ENCODE results near the gene CYP4F2.
"Not testable (repeated sequence)": the region's sequence is repeated elsewhere in the genome, so short reads cannot be mapped to it uniquely, and the experiment has no call there.

CYP4F2 gene, protein sequence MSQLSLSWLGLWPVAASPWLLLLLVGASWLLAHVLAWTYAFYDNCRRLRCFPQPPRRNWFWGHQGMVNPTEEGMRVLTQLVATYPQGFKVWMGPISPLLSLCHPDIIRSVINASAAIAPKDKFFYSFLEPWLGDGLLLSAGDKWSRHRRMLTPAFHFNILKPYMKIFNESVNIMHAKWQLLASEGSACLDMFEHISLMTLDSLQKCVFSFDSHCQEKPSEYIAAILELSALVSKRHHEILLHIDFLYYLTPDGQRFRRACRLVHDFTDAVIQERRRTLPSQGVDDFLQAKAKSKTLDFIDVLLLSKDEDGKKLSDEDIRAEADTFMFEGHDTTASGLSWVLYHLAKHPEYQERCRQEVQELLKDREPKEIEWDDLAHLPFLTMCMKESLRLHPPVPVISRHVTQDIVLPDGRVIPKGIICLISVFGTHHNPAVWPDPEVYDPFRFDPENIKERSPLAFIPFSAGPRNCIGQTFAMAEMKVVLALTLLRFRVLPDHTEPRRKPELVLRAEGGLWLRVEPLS

DNA sequence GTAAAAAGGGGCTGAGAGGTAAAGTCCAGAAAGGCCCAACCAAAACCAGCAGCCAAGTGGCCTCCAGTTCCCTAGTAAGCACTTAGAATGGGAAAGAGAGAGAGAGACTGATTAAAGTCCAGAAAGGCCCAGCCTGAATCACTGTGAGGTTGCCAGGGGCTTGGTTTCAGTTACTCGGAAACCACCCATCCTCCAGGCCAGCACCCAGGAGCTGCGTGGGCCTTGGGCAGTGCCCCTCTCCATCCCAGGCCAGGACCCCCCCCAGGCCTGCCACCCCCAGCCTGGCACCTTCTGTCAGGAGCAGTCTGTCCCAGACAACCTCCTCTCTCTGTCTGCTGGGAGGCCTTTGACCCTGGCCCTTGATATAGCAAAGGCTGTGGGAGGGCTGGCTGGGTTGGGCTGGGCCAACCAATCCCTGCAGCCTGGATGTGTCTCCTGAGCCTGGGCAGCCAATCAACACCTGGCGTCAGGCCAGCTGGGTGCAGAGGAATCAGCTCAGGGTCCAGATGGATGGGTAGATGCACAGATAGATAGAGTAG lies at the start of gene CYP4F2:
Gene CYP4F2 (minus strand): TSS at position 337 of the 539 bp plus-strand sequence. CDS start 463 bp downstream, outside the sequence.
- no peaks in the 10 kb centered on the region for H3K4me1 Mint-ChIP-seq (ENCODE audit: low read depth)
- H3K36me3 Mint-ChIP-seq (ENCODE audit: low read depth), result no peaks in the 10 kb centered on the region
- H3K27me3 Mint-ChIP-seq (ENCODE audit: low read depth), result peaks cover 28% of the 10 kb centered on the region
- no peak within 1 kb of the TSS for H3K4me3 Mint-ChIP-seq
- H3K27ac Mint-ChIP-seq, result no peak within 1 kb of the TSS
- no peaks in the 10 kb centered on the region for H3K9me3 Mint-ChIP-seq

DNA sequence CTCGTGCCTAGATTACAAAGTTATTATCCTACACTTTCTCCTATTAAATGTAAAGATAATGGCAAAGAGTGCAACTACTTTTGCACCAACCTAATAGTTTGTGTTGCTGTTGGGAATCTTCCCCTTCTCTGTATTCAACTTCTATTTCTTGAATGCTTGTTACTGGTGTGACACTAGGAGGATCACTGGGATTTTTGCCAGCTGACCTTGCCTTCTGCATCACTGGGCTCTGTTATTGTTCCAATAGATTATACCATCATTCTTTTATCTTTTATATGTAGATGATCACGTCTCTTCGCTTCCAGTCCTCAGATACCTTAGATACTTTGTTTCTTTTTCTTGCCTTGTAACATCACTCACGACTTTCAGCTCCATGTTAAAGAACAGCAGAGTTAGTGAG lies 47.4 kb upstream of the CYP4F2 start:
- Mint-ChIP-seq H3K27ac (no peak overlapping the region), H3K9me3 (peaks cover 14% of the 10 kb centered on the region), H3K4me3 (no peak overlapping the region), H3K4me1 (ENCODE audit: low read depth) (no peaks in the 10 kb centered on the region), H3K27me3 (ENCODE audit: low read depth) (peaks cover 24% of the 10 kb centered on the region), H3K36me3 (ENCODE audit: low read depth) (no peaks in the 10 kb centered on the region)

DNA sequence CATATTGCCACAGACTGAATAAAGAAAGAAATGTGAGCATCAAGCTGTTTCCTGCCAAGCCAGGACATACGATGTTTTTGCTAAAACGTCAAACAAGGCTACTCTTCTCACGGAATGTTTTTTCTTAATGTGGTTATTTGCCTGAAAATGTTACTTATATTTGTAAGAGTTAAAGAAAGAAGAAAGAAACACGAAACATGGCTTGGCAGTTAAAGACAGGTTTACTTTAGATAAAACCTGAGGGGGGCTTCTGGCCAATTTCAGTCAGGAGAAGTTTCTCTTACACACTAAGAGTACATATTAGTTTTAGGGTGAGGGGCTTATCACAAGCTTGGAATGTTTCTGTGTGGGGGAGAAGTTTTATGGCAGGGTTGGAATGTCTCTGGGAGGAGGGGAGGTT lies 46.5 kb upstream of the CYP4F2 start:
- H3K4me3 Mint-ChIP-seq, result no peak overlapping the region
- H3K27me3 Mint-ChIP-seq (ENCODE audit: low read depth), result peaks cover 24% of the 10 kb centered on the region
- H3K4me1 Mint-ChIP-seq (ENCODE audit: low read depth), result no peaks in the 10 kb centered on the region
- peaks cover 11% of the 10 kb centered on the region for H3K9me3 Mint-ChIP-seq
- no peaks in the 10 kb centered on the region for H3K36me3 Mint-ChIP-seq (ENCODE audit: low read depth)
- no peak overlapping the region for H3K27ac Mint-ChIP-seq

DNA sequence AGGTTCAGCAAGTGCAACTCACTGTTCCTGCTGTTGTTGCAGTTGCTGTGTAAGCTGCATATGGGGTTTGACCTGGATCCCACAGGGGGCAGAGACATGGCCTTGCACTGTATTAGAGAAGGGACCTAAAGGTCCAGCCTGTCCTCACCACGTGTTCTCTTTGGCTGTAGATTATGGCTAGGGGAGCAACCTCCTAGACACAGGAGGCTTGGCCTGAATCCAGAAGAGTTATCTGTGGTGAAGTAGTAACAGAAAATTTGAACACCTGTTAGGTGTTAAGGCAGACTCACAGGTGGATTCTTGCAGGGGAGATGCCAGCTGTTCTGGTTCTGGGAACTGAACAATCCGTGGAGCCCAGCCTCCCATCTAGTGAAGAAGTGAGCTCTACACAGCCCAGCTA lies 39.9 kb upstream of the CYP4F2 start:
- H3K27ac Mint-ChIP-seq, result no peak overlapping the region
- peaks cover 13% of the 10 kb centered on the region for H3K9me3 Mint-ChIP-seq
- peaks cover 4% of the 10 kb centered on the region for H3K27me3 Mint-ChIP-seq (ENCODE audit: low read depth)
- no peaks in the 10 kb centered on the region for H3K4me1 Mint-ChIP-seq (ENCODE audit: low read depth)
- H3K36me3 Mint-ChIP-seq (ENCODE audit: low read depth), result no peaks in the 10 kb centered on the region
- no peak overlapping the region for H3K4me3 Mint-ChIP-seq

DNA sequence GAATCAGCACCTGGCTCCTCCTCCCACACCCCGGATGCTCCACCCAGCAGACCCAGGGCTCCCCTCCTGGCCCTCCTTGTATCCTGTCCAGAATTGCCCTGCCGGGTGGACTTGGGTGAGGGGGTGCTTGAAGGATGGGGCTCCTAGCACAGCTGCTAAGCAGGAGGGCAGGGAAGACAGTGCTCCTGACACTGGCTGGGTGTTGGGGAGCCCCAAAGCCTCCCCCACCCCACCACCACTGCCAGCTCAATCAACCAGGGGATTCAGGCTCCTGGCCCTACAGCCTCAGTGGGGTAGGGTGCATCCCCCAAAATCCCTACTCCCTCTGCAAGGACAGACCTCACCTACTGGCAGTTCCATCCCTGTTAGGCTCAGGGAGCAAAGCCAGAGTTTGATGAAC lies 39.1 kb upstream of the CYP4F2 start:
- Mint-ChIP-seq H3K9me3 (peaks cover 13% of the 10 kb centered on the region), H3K27me3 (ENCODE audit: low read depth) (no peaks in the 10 kb centered on the region), H3K27ac (no peak overlapping the region), H3K36me3 (ENCODE audit: low read depth) (no peaks in the 10 kb centered on the region), H3K4me1 (ENCODE audit: low read depth) (no peaks in the 10 kb centered on the region), H3K4me3 (no peak overlapping the region)

DNA sequence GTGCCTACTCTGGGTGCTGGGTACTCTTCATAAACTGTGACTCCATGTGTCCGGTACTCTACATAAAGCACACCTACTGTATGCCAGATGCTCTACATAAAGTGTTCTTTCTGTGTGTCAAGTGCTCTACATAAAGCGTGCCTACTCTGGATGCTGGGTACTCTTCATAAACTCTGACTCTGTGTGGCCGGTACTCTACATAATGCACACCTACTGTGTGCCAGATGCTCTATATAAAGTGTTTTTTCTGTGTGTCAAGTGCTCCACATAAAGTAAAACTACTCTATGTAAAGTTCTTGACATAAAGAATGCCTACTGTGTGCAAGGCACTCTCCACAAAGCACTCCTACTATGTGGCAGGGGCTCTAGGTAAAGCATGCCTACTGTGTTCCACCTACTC lies 38.3 kb upstream of the CYP4F2 start:
- H3K9me3 Mint-ChIP-seq, result peaks cover 15% of the 10 kb centered on the region
- no peak overlapping the region for H3K4me3 Mint-ChIP-seq
- H3K27me3 Mint-ChIP-seq (ENCODE audit: low read depth), result peaks cover 2% of the 10 kb centered on the region
- no peaks in the 10 kb centered on the region for H3K4me1 Mint-ChIP-seq (ENCODE audit: low read depth)
- no peaks in the 10 kb centered on the region for H3K36me3 Mint-ChIP-seq (ENCODE audit: low read depth)
- no peak overlapping the region for H3K27ac Mint-ChIP-seq

DNA sequence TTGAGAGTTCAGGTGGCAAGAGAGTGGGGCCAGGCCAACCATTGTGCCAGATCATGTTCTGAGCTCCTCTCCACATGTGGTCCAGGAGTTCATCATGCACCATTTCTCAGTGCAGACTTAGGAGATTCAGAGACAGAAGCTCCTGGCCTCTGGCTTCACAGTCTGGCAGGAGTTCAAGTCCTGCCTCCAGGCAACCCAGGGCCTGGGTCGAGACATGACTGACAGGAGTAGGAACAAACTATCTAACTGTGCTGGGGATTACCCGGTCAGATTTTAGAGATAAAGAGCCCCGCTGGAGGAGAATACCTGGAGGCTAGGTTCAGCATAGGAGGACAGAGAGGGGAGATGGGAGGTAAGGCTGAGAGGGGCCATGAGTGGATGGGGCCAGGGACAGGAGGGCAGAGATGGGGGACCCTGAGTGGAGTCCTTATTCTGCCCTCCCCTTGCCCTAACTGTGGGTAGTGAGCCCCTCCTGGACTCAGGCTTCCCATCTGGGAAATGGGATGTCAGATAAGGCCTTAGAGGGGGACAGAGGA lies 37.4 kb upstream of the CYP4F2 start:
- H3K9me3 Mint-ChIP-seq, result peaks cover 16% of the 10 kb centered on the region
- H3K27me3 Mint-ChIP-seq (ENCODE audit: low read depth), result peaks cover 4% of the 10 kb centered on the region
- no peaks in the 10 kb centered on the region for H3K36me3 Mint-ChIP-seq (ENCODE audit: low read depth)
- no peak overlapping the region for H3K4me3 Mint-ChIP-seq
- no peak overlapping the region for H3K27ac Mint-ChIP-seq
- H3K4me1 Mint-ChIP-seq (ENCODE audit: low read depth), result no peaks in the 10 kb centered on the region

DNA sequence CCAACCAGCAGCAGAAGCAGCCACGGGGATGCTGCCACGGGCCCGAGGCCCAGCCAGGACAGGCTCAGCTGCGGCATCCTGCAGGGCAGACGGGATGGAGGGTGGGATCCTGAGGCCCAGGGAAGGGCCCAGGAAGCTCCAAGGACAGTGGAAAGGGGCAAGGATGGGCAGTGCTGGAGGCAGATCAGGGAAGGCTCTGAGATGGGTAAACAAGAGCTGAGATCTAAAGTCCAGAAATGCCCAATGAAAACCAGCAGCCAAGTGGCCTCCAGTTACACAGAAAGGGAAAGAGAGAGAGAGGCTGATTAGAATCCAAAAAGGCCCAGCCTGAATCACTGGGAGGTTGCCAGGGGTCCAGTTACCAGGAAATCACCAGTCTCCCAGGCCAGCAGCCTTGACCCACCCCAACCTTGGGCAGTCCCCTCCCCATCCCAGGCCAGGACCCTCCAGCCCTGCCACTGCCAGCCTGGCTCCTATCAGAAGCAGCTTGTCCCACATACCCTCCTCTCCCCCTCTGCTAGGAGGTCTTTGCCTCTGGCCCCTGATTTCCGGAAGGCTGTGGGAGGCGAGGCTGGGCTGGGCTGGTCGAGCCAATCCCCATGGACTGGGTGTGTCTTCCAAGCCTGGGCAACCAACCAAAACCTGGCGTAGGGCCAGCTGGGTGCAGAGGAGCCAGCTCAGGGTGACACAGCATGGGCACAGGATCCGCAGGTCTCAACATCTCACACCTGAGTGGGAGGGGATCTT lies 36.6 kb upstream of the CYP4F2 start, which contains the start of gene CYP4F11:
Gene CYP4F11 (minus strand): TSS at position 198 of the 747 bp plus-strand sequence. CDS start 121 bp downstream, at position 77.
- H3K4me3 Mint-ChIP-seq, result no peak within 1 kb of the TSS
- H3K9me3 Mint-ChIP-seq, result peaks cover 16% of the 10 kb centered on the region
- H3K36me3 Mint-ChIP-seq (ENCODE audit: low read depth), result no peaks in the 10 kb centered on the region
- H3K27ac Mint-ChIP-seq, result no peak within 1 kb of the TSS
- H3K4me1 Mint-ChIP-seq (ENCODE audit: low read depth), result no peaks in the 10 kb centered on the region
- peaks cover 4% of the 10 kb centered on the region for H3K27me3 Mint-ChIP-seq (ENCODE audit: low read depth)

DNA sequence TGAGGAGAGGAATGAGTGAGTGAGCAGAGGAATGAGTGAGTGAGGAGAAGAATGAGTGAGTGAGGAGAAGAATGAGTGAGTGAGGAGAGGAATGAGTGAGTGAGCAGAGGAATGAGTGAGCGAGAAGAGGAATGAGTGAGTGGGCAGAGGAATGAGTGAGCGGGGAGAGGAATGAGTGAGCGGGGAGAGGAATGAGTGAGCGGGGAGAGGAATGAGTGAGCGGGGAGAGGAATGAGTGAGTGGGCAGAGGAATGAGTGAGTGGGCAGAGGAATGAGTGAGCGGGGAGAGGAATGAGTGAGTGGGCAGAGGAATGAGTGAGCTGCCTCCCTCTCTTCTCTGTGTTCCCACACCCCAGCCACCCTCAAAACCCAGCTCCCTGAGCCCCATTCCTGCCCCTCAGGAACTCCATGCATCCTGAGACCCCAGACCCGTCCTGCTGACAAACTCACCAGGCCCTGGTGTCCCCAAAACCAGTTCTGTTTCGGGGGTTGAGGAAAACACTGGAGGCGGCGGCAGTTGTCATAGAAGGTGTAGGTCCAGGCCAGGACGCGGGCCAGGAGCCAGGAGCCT lies 36.0 kb upstream of the CYP4F2 start:
- H3K4me1 Mint-ChIP-seq (ENCODE audit: low read depth); H3K27me3 Mint-ChIP-seq (ENCODE audit: low read depth); H3K36me3 Mint-ChIP-seq (ENCODE audit: low read depth); H3K4me3 Mint-ChIP-seq; H3K27ac Mint-ChIP-seq: not testable (repeated sequence)
- H3K9me3 Mint-ChIP-seq, result peaks cover 16% of the 10 kb centered on the region

DNA sequence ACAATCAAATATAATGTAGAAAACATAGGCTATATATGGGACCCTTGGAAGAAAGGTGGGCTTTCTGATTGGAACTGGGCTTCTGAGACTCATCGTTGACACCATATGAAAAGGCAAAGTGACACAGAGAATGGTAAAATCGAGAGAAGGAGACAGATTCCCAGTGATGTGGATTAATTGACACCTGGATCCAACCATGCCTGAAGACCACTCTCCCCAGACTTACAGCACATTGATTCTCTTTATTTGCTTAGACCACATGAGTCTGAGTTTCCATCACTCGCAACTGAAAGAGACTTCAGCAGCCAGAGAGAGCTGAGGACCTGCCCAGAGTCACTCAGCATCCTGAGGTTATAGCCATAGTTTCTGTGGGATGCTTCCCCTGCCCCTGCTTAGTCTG lies 30.4 kb upstream of the CYP4F2 start:
- peaks cover 4% of the 10 kb centered on the region for H3K27me3 Mint-ChIP-seq (ENCODE audit: low read depth)
- no peaks in the 10 kb centered on the region for H3K4me1 Mint-ChIP-seq (ENCODE audit: low read depth)

DNA sequence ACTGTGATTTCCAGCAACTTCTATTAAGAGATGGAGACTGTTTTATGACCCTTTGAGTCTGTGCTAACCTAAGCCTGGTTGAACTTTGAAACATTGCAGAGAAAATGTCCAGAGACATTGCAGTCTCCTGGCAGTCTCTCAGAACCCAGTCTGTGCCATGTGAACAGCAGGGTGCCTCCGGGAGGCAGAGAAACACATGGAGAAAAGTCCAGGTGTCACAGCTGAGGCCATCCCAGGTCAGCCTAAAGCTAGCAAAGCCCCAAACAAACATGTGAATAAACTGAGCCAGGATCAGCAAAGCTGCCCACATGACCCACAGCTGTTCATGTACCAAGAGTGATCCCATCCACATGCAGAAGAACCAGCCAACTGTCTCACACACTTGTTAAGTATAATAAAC lies 28.6 kb upstream of the CYP4F2 start:
- Mint-ChIP-seq H3K27me3 (ENCODE audit: low read depth) (peaks cover 4% of the 10 kb centered on the region), H3K36me3 (ENCODE audit: low read depth) (no peaks in the 10 kb centered on the region), H3K4me3 (no peak overlapping the region), H3K4me1 (ENCODE audit: low read depth) (no peaks in the 10 kb centered on the region), H3K9me3 (peaks cover 3% of the 10 kb centered on the region), H3K27ac (no peak overlapping the region)

More for the DNA sequence above, 30.4 kb upstream of the CYP4F2 start:
- Mint-ChIP-seq H3K9me3 (peaks cover 3% of the 10 kb centered on the region), H3K36me3 (ENCODE audit: low read depth) (no peaks in the 10 kb centered on the region), H3K4me3 (no peak overlapping the region), H3K27ac (no peak overlapping the region)

DNA sequence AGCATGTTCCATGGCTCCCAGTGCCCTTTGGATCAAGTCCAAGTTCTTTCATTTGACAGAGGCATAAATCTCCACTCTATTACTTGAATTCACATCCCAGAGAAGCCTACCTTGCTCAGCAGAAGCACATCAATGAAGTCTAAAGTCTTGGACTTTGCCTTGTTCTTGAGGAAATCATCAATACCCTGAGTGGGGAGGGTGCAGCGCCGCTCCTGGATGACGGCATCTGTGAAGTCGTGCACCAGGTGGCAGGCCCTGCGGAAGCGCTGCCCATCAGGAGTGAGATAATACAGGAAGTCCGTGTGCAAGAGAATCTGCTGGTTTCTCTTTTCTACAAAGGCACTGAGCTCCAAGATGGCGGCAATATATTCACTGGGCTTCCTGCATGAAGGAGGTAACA lies 25.8 kb upstream of the CYP4F2 start:
- no peaks in the 10 kb centered on the region for H3K4me1 Mint-ChIP-seq (ENCODE audit: low read depth)
- peaks cover 4% of the 10 kb centered on the region for H3K27me3 Mint-ChIP-seq (ENCODE audit: low read depth)
- no peaks in the 10 kb centered on the region for H3K9me3 Mint-ChIP-seq
- H3K27ac Mint-ChIP-seq, result no peak overlapping the region
- H3K36me3 Mint-ChIP-seq (ENCODE audit: low read depth), result no peaks in the 10 kb centered on the region
- H3K4me3 Mint-ChIP-seq, result no peak overlapping the region

DNA sequence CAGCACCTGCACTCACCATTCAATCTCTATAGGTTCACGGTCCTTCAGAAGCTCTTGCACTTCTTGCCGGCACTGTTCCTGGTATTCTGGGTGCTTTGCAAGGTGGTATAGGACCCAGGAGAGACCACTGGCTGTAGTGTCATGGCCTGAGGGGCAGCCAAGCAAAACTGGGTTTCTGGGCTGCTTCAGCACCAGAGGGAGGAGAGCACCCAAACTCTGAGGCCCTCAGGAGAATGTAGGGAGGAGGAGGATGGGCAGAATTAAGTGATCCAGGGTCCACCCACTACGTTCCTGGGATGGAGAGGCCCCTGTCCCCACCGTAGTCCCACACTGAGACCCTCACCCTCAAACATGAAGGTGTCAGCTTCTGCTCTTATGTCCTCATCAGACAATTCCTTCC lies 24.1 kb upstream of the CYP4F2 start:
- Mint-ChIP-seq H3K9me3 (no peaks in the 10 kb centered on the region), H3K4me3 (no peak overlapping the region), H3K27ac (no peak overlapping the region), H3K4me1 (ENCODE audit: low read depth) (no peaks in the 10 kb centered on the region), H3K36me3 (ENCODE audit: low read depth) (no peaks in the 10 kb centered on the region), H3K27me3 (ENCODE audit: low read depth) (peaks cover 15% of the 10 kb centered on the region)

DNA sequence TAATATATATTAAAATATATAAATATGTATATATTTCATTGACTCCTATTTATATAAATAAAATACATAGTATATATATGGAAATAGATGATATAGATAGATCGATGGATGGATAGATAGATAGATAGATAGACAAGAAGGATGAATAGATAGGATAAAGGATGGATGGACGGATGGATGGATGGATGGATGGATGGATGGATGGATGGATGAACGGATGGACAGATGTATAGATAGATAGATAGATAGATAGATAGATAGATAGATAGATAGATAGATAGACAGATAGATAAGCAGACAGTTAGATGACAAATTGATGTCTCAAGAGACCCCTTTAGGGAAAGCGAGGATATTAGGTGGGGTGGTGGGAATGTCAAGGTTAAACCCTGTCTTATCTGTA lies 21.4 kb upstream of the CYP4F2 start:
- Mint-ChIP-seq H3K9me3 (peaks cover 7% of the 10 kb centered on the region), H3K4me1 (ENCODE audit: low read depth) (no peaks in the 10 kb centered on the region), H3K36me3 (ENCODE audit: low read depth) (no peaks in the 10 kb centered on the region), H3K27ac (no peak overlapping the region), H3K27me3 (ENCODE audit: low read depth) (peaks cover 23% of the 10 kb centered on the region), H3K4me3 (no peak overlapping the region)

All from T-helper 1 cell treated with Interleukin-12 subunit alpha and Interleukin-12 subunit beta and Interleukin-4 antibody, amounts not matched to agents 30 μg/mL and 1 μg/mL, for 36 hours (primary cell).